ENCODE results near the gene PSMD13.

Gene PSMD13

GRCh38 chr11:269146-269890 is 32.5 kb downstream of the PSMD13 start:
- no peak for DNase-seq (ENCODE audit: extremely low spot score, insufficient read length, low read depth)

GRCh38 chr11:270451-271318 is 33.9 kb downstream of the PSMD13 start:
- FAIRE-seq, result no peak
- no peak for DNase-seq (ENCODE audit: extremely low spot score, insufficient read length, low read depth)

More at GRCh38 chr11:269146-269890, 32.5 kb downstream of the PSMD13 start:
- peak; percentile 98 for FAIRE-seq

- no peak for FAIRE-seq
These were observed 34.5 kb downstream of the PSMD13 start for GRCh38 chr11:271319-271715.

GRCh38 chr11:272195-272930 is 35.6 kb downstream of the PSMD13 start:
- DNase-seq (ENCODE audit: extremely low spot score, insufficient read length, low read depth) (no peak), FAIRE-seq (no peak)

More at GRCh38 chr11:271319-271715, 34.5 kb downstream of the PSMD13 start:
- no peak for DNase-seq (ENCODE audit: extremely low spot score, insufficient read length, low read depth)

DNA sequence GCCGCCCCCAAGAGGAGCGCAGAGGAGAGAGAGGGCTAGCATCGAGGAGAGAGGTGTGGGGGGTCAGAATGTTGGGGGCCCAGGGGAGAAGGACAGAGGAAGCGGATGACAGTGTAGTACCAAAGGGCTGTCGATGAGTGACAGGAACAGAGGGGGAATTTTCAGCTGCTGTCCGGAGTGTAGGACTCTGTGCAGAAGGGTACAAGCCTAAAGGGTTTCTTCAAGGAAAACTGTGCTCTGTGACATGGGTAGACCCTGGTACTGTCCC is 36.1 kb downstream of the PSMD13 start:
- FAIRE-seq, result no peak
- no peak for DNase-seq (ENCODE audit: extremely low spot score, insufficient read length, low read depth)

DNA sequence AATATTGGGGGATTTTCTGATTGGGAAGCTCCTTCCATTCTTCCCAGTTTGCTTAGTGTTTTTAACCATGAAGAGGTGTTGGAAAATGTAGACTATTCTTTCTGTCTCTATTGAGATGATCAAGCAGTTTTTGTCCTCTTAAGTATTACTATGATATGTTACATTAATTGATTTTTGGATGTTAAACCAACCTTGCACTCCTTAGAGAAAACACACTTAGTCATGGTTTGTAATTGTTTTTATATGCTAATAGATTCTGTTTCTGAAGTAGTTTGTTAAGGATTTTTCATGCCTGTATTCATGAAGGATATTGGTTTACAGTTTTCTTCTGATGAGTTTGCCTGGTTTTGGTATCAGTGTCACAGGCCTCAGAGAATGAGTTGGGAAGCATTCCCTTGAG is 39.4 kb downstream of the PSMD13 start:
- DNase-seq (ENCODE audit: extremely low spot score, insufficient read length, low read depth) (no peak), FAIRE-seq (no peak)

GRCh38 chr11:278001-278951 is 41.5 kb downstream of the PSMD13 start, which contains the start of gene NLRP6:
TSS of gene NLRP6 (plus strand) at chr11:278407. CDS start at chr11:278570, 163 bp downstream.
- FAIRE-seq, result no peak
- no peak for DNase-seq (ENCODE audit: extremely low spot score, insufficient read length, low read depth)

DNA sequence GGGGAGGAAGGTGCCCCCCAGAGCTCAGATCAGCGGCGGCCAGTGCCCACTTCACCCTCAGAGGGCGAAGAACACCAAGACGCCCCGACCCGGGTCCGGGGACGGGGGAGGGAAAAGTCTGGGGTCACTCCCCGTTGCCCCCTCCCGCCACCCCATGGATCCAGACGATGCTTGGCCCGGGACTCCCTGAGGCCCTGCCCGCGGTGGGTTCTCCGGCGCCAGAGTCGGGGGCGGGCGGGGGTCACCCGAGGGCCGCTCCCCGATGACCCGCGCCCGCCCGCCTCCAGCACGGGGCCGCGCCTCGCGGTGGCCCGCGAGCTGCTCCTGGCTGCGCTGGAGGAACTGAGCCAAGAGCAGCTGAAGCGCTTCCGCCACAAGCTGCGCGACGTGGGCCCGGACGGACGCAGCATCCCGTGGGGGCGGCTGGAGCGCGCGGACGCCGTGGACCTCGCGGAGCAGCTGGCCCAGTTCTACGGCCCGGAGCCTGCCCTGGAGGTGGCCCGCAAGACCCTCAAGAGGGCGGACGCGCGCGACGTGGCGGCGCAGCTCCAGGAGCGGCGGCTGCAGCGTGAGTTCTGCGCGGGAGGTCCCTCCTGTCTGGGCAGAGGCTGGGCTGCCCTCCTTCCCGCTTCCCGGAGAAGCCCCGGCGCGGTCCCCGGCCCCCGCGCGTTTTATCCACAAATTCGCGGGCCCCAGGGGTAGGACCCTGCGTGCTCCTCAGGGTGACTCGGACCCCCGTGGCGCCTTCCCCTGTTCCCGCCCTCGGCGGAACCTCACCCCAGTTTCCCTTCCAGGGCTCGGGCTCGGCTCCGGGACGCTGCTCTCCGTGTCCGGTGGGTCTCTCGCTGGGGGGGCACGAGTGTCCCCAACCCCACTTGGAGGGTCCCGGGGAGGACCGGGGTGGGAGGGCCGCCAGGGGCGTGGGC is 42.5 kb downstream of the PSMD13 start:
- DNase-seq (ENCODE audit: extremely low spot score, insufficient read length, low read depth) (no peak), FAIRE-seq (no peak)

GRCh38 chr11:279966-280705 is 43.4 kb downstream of the PSMD13 start:
- FAIRE-seq (peak; percentile 21), DNase-seq (ENCODE audit: extremely low spot score, insufficient read length, low read depth) (no peak)

DNA sequence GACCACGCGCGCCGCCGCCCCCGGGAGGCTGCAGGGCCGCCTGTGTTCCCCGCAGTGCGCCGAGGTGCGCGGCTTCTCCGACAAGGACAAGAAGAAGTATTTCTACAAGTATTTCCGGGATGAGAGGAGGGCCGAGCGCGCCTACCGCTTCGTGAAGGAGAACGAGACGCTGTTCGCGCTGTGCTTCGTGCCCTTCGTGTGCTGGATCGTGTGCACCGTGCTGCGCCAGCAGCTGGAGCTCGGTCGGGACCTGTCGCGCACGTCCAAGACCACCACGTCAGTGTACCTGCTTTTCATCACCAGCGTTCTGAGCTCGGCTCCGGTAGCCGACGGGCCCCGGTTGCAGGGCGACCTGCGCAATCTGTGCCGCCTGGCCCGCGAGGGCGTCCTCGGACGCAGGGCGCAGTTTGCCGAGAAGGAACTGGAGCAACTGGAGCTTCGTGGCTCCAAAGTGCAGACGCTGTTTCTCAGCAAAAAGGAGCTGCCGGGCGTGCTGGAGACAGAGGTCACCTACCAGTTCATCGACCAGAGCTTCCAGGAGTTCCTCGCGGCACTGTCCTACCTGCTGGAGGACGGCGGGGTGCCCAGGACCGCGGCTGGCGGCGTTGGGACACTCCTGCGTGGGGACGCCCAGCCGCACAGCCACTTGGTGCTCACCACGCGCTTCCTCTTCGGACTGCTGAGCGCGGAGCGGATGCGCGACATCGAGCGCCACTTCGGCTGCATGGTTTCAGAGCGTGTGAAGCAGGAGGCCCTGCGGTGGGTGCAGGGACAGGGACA is 44.1 kb downstream of the PSMD13 start:
- DNase-seq (ENCODE audit: extremely low spot score, insufficient read length, low read depth) (no peak), FAIRE-seq (no peak)

DNA sequence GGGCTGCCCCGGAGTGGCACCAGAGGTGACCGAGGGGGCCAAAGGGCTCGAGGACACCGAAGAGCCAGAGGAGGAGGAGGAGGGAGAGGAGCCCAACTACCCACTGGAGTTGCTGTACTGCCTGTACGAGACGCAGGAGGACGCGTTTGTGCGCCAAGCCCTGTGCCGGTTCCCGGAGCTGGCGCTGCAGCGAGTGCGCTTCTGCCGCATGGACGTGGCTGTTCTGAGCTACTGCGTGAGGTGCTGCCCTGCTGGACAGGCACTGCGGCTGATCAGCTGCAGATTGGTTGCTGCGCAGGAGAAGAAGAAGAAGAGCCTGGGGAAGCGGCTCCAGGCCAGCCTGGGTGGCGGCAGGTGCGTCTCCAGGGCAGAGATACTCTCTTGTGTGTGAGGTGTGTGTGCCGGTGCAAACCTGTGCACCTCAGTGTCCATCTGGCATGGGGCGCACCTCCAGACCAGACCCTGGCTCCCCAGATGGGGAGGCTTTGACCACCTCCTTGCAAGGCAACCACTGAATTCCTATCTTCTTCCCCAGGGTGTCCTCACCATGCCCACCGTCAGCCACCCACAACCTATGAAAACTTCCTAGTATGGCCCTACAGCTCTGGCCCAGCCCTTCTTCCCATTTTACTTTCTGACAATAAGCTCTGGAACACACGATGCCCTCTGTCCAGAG is 44.8 kb downstream of the PSMD13 start:
- FAIRE-seq (no peak), DNase-seq (ENCODE audit: extremely low spot score, insufficient read length, low read depth) (no peak)

- DNase-seq (ENCODE audit: extremely low spot score, insufficient read length, low read depth) (no peak), FAIRE-seq (no peak)
These were observed 45.4 kb downstream of the PSMD13 start for GRCh38 chr11:282171-282570.

- DNase-seq (ENCODE audit: extremely low spot score, insufficient read length, low read depth) (no peak), FAIRE-seq (no peak)
These were observed 46.0 kb downstream of the PSMD13 start for GRCh38 chr11:282630-283360.

DNA sequence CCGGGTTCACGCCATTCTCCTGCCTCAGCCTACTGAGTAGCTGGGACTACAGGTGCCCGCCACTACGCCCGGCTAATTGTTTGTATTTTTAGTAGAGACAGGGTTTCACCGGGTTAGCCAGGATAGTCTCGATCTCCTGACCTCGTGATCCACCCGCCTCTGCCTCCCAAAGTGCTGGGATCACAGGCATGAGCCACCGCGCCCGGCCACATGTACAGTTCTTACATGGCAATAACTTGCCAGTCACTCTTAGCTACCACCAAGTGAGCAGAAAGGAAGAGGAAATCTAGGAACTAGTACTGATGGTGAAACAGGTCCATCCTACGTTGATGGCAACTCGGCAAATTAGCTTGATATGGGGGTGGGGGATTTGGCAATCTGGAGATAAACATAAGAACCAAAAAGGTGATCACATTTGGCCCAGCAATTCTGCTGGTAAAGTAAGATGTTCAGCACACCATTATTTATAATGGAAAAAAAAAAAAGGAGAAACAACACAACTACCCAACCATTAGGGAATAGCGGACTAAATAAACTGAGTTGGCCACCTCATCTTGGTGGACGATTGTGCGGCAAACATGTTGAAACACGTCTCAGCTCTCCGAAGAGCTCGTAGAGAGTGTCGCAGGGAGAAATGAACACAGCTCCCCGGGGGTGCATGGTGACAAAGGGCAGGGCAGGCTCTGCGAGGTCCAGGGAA is 46.8 kb downstream of the PSMD13 start:
- FAIRE-seq (no peak), DNase-seq (ENCODE audit: extremely low spot score, insufficient read length, low read depth) (no peak)

All from GM18507 (cell line).